EH (cell line): ENCODE data around the gene SRI.

ENCODE experiments used
- DNase-seq: peaks from one replicate; pipeline ENCODE4 v3.0.0-alpha.2; 2015; ENCODE audit warnings: low read depth

Gene SRI

GRCh38 chr7:88224601-88225275 is 4.9 kb upstream of the SRI start:
- peak; percentile 34 for DNase-seq

- DNase-seq = no peak
These were observed 3.4 kb upstream of the SRI start for GRCh38 chr7:88223265-88223664.

- peak; percentile 54 for DNase-seq
These were observed 817 bp downstream of the SRI start for GRCh38 chr7:88218836-88219605.

- DNase-seq = no peak
These were observed 1.5 kb downstream of the SRI start for GRCh38 chr7:88218429-88218745.

DNA sequence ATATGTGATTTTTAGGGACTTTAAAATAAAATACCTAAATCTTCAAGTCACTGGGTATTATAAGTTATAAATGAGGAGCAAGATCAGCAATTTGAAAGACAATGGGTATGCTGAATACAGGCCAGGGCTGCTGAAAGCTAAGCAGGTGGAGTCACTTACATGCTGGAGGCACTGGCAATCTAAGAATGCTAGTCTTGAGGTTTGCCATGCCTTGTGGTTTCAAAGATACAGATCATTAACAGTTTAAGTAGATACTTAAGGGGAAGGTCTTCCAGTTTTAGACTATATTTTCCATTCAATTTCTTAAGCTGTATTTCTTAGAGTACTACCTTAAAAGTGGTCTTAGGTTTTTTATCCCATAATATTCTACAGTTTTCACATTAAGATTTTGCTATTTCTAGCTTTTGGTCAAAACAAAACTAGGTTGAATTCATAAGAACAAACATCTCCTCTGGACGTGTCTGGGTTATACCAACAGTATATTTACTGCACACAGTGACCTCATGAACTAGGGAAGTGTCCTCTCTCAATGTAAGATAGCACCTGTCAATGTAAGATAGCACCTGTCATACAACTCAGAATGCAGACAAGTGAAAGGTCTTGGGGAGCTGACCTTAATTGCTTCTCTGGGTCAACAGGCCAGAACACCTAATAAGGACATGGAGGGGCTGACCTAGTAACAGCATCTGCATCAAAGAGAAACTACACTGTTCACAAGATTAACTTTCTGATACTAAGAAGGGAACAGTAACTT is 2.0 kb downstream of the SRI start:
- DNase-seq = no peak

DNA sequence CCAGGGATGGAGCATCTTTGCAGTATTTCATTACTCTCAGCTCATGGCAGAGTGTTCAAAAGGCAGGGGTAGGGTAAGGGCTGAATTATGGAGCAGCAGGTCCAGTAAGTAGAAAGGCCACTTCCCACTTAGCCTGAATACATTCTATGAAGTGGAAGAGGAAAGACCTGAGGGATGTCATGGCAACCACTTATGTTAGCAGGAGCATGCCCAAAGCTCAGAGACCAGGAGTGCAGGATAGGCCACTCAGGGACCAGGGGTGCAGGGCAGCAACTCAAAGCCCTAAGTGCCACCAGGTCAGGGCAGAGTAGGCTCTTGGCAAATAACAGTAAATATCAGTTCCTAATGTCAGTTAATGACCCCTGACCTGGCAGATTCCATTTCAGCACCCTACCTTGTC is 3.6 kb downstream of the SRI start:
- no peak for DNase-seq

DNA sequence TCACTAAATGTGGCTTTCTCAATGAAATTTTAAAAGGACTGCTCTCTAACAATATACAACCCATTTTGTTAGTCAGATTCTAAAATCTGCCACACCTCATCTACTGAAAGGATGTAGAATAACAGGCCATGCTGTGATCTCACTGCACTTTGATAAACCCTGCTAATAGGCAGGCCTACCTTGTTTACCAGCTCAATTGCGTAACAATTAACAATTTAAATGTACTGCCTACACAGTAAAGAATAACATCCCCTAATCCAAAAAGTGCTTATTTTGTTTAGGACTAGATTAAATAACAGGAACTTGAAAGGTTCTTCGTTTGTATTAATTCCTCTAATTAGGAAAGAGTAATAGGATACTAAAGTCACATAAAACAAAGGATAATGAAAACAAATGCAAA is 4.5 kb downstream of the SRI start:
- DNase-seq = no peak

GRCh38 chr7:88214456-88214855 is 5.4 kb downstream of the SRI start:
- DNase-seq = no peak

DNA sequence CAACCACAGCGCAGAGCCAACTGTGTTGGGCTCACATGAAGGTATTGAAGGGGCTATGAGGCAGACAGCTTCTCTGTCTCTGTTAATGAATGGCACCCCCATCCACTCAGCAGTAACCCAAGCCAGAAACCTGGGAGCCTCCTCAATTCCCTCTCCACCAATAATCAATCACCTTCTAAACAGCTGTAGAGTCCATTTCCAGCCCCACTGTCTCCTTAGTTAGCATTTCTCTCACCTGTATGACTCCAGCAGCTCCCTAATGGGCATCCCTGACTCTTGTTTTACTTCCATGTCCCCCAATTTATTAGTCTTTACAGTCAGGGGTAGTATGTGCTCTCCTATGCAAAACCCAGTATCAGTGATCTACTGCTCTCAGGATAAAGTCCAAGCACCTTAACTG is 6.9 kb downstream of the SRI start:
- no peak for DNase-seq

GRCh38 chr7:88208521-88208920 is 11.3 kb downstream of the SRI start:
- DNase-seq = no peak

- DNase-seq = no peak
These were observed 13.6 kb downstream of the SRI start for GRCh38 chr7:88206254-88206653.

DNA sequence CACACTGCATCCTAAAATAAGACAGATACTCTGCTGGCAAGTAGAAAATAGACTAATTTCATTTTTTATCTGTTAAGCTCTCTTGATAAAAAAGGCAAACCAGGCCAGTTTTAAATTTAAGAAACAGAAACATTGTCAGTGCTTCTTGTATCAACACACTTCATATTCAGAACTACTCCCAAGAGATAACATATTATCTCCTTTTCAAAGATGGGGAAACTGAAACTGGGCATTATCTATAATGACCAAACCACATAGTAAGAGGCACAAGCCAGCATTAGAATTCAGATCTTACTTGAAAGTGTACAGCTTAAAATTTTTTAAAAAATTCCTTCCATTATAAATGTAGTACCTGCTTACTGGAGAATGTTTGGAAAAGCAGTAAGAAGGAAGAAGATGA is 14.7 kb downstream of the SRI start:
- DNase-seq = no peak

GRCh38 chr7:88204525-88205110 is 15.2 kb downstream of the SRI start:
- no peak for DNase-seq

- no peak for DNase-seq
These were observed 16.4 kb downstream of the SRI start for GRCh38 chr7:88203401-88203800.

- no peak for DNase-seq
These were observed 17.0 kb downstream of the SRI start for GRCh38 chr7:88202799-88203198.

DNA sequence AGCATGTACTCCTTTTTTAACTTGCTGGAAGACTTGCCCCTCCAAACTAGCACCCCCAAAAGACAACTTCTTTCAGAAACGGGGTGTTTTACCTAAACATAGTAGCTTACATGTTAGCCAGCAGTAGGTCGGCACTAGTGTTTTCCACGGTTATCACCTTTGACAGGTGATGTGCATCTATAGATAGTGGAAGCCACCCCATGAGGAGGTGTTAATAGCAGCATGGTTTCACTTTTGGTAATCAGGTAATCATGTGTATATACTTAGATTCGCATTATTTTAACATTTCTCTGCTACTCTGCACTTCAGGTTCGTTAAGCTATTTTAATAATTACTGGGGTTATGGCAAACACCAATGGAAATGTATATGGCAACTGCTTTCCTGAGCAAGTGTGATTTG is 17.6 kb downstream of the SRI start:
- DNase-seq = no peak

DNA sequence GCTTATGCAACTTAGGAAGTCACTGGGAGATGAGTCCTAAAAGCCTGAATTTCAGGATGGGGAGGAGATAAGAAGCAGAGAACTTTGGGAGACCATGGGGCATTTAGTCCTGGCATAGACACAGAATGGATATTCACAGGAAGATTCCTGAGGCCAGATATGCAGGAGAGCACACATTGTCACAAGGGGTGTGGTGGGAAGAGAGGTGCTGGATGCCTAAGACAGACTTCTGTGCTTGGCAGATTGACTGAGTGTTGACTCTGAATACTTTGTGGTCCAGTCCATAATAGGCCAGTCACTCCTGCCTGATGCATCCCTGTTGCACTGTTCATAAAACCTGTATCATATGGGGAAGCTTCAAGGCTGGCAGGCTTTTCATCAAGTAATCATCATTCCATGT is 18.5 kb downstream of the SRI start:
- no peak for DNase-seq

DNA sequence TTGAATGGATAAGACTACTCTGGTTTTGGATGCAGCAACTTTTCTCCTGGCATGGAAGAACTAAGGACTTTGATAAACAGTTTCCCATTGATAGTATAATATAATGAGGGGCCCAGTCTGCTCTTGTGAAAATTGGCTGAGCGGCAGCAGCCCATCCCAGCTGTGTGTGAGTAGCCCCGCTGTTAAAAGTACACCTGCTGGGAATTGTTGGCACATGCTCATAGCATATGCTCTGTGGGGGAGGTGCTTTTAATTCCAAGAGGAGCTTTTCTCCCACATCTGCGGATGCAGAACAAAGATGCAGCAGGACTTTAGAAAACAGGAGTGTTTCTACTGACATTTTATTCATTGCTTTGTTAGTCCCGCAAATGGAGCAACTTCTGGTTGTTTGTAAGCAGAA is 19.0 kb downstream of the SRI start:
- no peak for DNase-seq

DNA sequence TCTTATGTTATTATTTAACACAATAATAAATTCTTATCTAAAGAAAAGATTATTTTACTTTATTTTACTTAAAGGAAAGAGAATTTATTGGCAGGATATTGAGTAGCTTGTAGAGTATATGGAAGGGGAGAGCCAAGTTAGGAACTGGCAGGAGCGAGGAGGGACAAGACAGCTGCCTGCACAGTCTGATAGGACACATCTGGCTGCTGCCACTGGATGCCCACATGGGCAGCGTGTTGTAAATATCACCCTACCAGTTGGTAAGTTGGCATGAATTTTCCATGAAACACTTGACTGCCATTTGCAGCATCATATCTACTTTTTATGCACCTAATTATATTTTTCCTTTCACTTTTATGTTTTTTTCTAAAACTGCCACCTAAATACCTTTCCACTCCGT is 19.6 kb downstream of the SRI start:
- no peak for DNase-seq

GRCh38 chr7:88191911-88192310 is 27.9 kb downstream of the SRI start:
- no peak for DNase-seq

- DNase-seq = no peak
These were observed 34.2 kb downstream of the SRI start for GRCh38 chr7:88185650-88186049.

- DNase-seq = peak; percentile 59
These were observed 35.0 kb downstream of the SRI start for GRCh38 chr7:88184848-88185304.

DNA sequence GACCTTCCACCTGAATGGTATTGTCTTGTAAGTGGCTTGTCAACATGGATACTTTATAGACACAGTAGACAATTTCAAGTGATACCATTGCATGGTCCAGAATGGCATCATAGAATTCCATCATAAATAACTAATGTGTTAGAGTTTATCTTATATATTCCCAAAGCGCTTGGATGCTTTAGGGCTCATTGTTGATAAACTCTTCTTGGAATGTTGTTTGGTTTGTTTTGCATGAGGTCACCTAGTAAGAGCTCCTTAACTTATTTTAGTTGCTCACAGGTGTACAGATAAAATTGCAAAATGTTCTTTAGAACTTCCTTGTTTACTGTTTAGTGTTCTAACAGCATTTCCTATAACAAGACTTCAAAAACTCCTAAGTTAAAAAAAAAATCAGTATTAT is 36.8 kb downstream of the SRI start:
- DNase-seq = no peak
